Measurements from ENCODE around the gene GGTA1. TPM values are rescaled to one million over a fixed set of nuclear protein-coding genes. Genes with fewer than 3 reads are reported as not detected.

Gene GGTA1
- total and polyA plus RNA-seq, 2 experiments from 2014 or later = 0.16 TPM; not detected in 1

DNA sequence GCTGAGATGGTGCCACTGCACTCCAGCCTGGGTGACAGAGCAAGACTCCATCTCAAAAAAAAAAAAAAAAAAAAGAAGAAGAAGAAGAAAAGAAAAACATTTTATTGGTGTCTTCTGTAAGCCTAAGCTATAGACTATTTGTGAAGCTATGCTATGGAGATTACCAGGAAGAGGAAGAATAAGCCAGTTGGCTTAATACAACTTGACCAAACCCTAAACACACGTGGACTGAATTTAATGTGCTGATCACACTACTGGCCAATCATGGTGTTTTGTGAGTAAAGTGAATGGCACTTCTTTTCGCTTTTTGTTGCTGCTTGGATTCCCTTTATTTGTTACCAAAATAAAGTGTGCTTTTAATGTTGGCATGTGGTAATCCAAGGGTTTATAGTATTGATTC lies 49.9 kb downstream of the GGTA1 start (continued):
- TF ChIP-seq, protein P1, sequence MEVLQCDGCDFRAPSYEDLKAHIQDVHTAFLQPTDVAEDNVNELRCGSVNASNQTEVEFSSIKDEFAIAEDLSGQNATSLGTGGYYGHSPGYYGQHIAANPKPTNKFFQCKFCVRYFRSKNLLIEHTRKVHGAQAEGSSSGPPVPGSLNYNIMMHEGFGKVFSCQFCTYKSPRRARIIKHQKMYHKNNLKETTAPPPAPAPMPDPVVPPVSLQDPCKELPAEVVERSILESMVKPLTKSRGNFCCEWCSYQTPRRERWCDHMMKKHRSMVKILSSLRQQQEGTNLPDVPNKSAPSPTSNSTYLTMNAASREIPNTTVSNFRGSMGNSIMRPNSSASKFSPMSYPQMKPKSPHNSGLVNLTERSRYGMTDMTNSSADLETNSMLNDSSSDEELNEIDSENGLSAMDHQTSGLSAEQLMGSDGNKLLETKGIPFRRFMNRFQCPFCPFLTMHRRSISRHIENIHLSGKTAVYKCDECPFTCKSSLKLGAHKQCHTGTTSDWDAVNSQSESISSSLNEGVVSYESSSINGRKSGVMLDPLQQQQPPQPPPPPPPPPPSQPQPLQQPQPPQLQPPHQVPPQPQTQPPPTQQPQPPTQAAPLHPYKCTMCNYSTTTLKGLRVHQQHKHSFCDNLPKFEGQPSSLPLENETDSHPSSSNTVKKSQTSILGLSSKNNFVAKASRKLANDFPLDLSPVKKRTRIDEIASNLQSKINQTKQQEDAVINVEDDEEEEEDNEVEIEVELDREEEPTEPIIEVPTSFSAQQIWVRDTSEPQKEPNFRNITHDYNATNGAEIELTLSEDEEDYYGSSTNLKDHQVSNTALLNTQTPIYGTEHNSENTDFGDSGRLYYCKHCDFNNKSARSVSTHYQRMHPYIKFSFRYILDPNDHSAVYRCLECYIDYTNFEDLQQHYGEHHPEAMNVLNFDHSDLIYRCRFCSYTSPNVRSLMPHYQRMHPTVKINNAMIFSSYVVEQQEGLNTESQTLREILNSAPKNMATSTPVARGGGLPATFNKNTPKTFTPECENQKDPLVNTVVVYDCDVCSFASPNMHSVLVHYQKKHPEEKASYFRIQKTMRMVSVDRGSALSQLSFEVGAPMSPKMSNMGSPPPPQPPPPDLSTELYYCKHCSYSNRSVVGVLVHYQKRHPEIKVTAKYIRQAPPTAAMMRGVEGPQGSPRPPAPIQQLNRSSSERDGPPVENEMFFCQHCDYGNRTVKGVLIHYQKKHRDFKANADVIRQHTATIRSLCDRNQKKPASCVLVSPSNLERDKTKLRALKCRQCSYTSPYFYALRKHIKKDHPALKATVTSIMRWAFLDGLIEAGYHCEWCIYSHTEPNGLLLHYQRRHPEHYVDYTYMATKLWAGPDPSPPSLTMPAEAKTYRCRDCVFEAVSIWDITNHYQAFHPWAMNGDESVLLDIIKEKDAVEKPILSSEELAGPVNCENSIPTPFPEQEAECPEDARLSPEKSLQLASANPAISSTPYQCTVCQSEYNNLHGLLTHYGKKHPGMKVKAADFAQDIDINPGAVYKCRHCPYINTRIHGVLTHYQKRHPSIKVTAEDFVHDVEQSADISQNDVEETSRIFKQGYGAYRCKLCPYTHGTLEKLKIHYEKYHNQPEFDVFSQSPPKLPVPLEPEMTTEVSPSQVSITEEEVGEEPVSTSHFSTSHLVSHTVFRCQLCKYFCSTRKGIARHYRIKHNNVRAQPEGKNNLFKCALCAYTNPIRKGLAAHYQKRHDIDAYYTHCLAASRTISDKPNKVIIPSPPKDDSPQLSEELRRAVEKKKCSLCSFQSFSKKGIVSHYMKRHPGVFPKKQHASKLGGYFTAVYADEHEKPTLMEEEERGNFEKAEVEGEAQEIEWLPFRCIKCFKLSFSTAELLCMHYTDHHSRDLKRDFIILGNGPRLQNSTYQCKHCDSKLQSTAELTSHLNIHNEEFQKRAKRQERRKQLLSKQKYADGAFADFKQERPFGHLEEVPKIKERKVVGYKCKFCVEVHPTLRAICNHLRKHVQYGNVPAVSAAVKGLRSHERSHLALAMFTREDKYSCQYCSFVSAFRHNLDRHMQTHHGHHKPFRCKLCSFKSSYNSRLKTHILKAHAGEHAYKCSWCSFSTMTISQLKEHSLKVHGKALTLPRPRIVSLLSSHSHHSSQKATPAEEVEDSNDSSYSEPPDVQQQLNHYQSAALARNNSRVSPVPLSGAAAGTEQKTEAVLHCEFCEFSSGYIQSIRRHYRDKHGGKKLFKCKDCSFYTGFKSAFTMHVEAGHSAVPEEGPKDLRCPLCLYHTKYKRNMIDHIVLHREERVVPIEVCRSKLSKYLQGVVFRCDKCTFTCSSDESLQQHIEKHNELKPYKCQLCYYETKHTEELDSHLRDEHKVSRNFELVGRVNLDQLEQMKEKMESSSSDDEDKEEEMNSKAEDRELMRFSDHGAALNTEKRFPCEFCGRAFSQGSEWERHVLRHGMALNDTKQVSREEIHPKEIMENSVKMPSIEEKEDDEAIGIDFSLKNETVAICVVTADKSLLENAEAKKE (CRISPR knock-in tag; IDR thresholded peaks at IDR 0.05) = no peak
- no peak for TF ChIP-seq NANOG (IDR thresholded peaks at IDR 0.05; ENCODE audit: borderline replicate concordance)

DNA sequence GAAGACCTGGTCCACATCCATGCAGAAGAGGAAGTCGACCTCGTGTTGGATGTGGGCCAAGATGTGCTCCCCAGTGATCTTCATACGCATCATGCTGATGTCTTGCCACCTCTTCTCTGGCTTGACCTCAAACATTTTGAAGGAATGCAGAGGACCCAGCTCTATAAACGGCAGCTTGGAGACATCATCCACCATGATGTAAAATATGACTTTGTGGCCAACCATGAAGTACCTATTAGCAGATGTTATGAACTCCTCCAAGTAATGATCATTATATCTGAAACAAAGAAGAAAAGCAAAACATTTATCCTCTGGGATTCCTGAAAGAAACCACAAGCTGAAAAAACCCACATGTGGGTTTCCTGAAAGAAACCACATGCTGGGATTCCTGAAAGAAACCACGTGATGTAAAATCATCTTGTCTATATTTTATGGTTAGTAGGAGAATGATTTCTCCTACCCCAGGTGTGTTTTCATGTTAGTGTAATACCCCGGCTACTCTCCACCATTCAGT lies 52.3 kb downstream of the GGTA1 start:
- no peaks in the 10 kb centered on the region for H3K36me3 Mint-ChIP-seq (ENCODE audit: low read depth)
- H4K20me1 ChIP-seq (replicated peaks; ENCODE audit: insufficient read depth) = no peaks in the 10 kb centered on the region
- TF ChIP-seq JUNB (IDR thresholded peaks at IDR 0.05; ENCODE audit: unreplicated experiment) (no peak), NANOG (IDR thresholded peaks at IDR 0.05; ENCODE audit: borderline replicate concordance) (no peak), ZNF331 (CRISPR knock-in tag; IDR thresholded peaks at IDR 0.05; ENCODE audit: low read depth) (no peak), EZH2 (IDR thresholded peaks at IDR 0.05; ENCODE audit: low read depth, unreplicated experiment) (no peak), ZNF114 (CRISPR knock-in tag; IDR thresholded peaks at IDR 0.05) (no peak), STAT1 (IDR thresholded peaks at IDR 0.05; ENCODE audit: unreplicated experiment) (no peak), EZH2phosphoT487 (IDR thresholded peaks at IDR 0.05; ENCODE audit: unreplicated experiment) (no peak)
- TF ChIP-seq, protein P2, sequence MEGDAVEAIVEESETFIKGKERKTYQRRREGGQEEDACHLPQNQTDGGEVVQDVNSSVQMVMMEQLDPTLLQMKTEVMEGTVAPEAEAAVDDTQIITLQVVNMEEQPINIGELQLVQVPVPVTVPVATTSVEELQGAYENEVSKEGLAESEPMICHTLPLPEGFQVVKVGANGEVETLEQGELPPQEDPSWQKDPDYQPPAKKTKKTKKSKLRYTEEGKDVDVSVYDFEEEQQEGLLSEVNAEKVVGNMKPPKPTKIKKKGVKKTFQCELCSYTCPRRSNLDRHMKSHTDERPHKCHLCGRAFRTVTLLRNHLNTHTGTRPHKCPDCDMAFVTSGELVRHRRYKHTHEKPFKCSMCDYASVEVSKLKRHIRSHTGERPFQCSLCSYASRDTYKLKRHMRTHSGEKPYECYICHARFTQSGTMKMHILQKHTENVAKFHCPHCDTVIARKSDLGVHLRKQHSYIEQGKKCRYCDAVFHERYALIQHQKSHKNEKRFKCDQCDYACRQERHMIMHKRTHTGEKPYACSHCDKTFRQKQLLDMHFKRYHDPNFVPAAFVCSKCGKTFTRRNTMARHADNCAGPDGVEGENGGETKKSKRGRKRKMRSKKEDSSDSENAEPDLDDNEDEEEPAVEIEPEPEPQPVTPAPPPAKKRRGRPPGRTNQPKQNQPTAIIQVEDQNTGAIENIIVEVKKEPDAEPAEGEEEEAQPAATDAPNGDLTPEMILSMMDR (conservative IDR thresholded peaks at IDR 0.05; ENCODE audit: low read depth in 2 of 2) = no peak

More for the DNA sequence above, 52.3 kb downstream of the GGTA1 start:
- Histone ChIP-seq H3K4me3 (no peak overlapping the region), H3K9me2 (ENCODE audit: insufficient read depth) (no peaks in the 10 kb centered on the region), H3K79me2 (replicated peaks; ENCODE audit: insufficient read depth) (no peaks in the 10 kb centered on the region), H3K4me2 (no peak overlapping the region), H3F3A (replicated peaks; ENCODE audit: low read depth) (no peaks in the 10 kb centered on the region), H3K27ac (ENCODE audit: low read depth) (no peak overlapping the region), H2AFZ (no peak overlapping the region), H3K4me1 (ENCODE audit: insufficient read depth) (no peaks in the 10 kb centered on the region), H3K36me3 (ENCODE audit: insufficient read depth) (no peaks in the 10 kb centered on the region), H3K27me3 (ENCODE audit: insufficient read depth) (no peaks in the 10 kb centered on the region)
- peaks cover 2% of the 10 kb centered on the region for H3K27me3 Mint-ChIP-seq (ENCODE audit: insufficient read depth, low read depth, poor library complexity)
- no peaks in the 10 kb centered on the region for H3K9me3 Mint-ChIP-seq
- H3K27ac Mint-ChIP-seq = no peak overlapping the region
- no peak for ATAC-seq
- H3K4me1 Mint-ChIP-seq = no peaks in the 10 kb centered on the region
- H3K4me3 Mint-ChIP-seq = no peak overlapping the region
- no peak for DNase-seq (ENCODE audit: low spot score)

Measured in GM23338 (cell line).